A549 (cell line): Measurements from ENCODE around the gene SAT1.

Source experiments
- EP300 ChIP-seq, 2 experiments: fragments of >200 bp; sonication (Bioruptor Twin); formaldehyde crosslinking; IDR thresholded peaks; 2 replicates in 1 of 2; 3 replicates in 1 of 2; pipeline ENCODE4 v1.6.1; 2016 to 2017
- MYC ChIP-seq: IDR thresholded peaks from 2 replicates; pipeline ENCODE4 v1.6.1; 2012; ENCODE audit warnings: mild to moderate bottlenecking, inconsistent platforms, low read length, improper control_type of control experiment, borderline replicate concordance
- POLR2A ChIP-seq: IDR thresholded peaks from 2 replicates; pipeline ENCODE4 v1.6.1; 2012; ENCODE audit warnings: mild to moderate bottlenecking, low read length
- POLR2AphosphoS2 ChIP-seq: conservative IDR thresholded peaks from 2 replicates; pipeline ENCODE4 v1.6.1; 2012; ENCODE audit warnings: low read length, improper control_type of control experiment, inconsistent platforms
- SMC3 ChIP-seq: fragments of >200 bp; sonication (Bioruptor Twin); formaldehyde crosslinking; IDR thresholded peaks from 3 replicates; pipeline ENCODE4 v1.6.1; 2018; ENCODE audit warnings: inconsistent platforms
- SREBF2 ChIP-seq: fragments of 450-650 bp; IDR thresholded peaks from 2 replicates; pipeline ENCODE4 v1.6.1; 2014; ENCODE audit warnings: mild to moderate bottlenecking, moderate library complexity
- TF ChIP-seq, protein P1 (sequence below): fragments of >200 bp; sonication (Bioruptor Twin); formaldehyde crosslinking; IDR thresholded peaks from 3 replicates; pipeline ENCODE4 v1.5.1; 2016

GRCh38 chrX:23749129-23749528 is 33.8 kb upstream of the SAT1 start:
- TF ChIP-seq, protein P1, sequence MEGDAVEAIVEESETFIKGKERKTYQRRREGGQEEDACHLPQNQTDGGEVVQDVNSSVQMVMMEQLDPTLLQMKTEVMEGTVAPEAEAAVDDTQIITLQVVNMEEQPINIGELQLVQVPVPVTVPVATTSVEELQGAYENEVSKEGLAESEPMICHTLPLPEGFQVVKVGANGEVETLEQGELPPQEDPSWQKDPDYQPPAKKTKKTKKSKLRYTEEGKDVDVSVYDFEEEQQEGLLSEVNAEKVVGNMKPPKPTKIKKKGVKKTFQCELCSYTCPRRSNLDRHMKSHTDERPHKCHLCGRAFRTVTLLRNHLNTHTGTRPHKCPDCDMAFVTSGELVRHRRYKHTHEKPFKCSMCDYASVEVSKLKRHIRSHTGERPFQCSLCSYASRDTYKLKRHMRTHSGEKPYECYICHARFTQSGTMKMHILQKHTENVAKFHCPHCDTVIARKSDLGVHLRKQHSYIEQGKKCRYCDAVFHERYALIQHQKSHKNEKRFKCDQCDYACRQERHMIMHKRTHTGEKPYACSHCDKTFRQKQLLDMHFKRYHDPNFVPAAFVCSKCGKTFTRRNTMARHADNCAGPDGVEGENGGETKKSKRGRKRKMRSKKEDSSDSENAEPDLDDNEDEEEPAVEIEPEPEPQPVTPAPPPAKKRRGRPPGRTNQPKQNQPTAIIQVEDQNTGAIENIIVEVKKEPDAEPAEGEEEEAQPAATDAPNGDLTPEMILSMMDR: no peak
- TF ChIP-seq POLR2A (no peak), EP300 (IDR thresholded peaks at IDR 0.05) (no peak), SMC3 (no peak), MYC (no peak), POLR2AphosphoS2 (no peak), SREBF2 (no peak)
